Central memory CD8-positive, alpha-beta T cell (primary cell): Measurements from ENCODE around the gene MACROD2.

Experiments used
- ATAC-seq: fragments of 150-1000 bp; cut with Tn5 transposase; replicated peaks from 2 replicates; pipeline ENCODE4 v1.10.0; 2022; ENCODE audit warnings: mild to moderate bottlenecking, moderate FRiP score, moderate number of reproducible peaks; ENCODE audit not compliant: poor library complexity, severe bottlenecking; ENCODE audit errors: extremely low read depth
- DNase-seq, 2 donors: peaks; one replicate each; pipeline ENCODE4 v3.0.0; 2021; ENCODE audit warnings: low spot score in 2 of 2
- H3K27ac Mint-ChIP-seq: one replicate; pipeline ENCODE4 v1.8.0; 2022; ENCODE audit warnings: low read depth, mild to moderate bottlenecking, moderate library complexity, mixed read lengths
- H3K27me3 Mint-ChIP-seq: one replicate; pipeline ENCODE4 v1.8.0; 2022; ENCODE audit warnings: mixed read lengths
- H3K36me3 Mint-ChIP-seq: one replicate; pipeline ENCODE4 v1.8.0; 2022; ENCODE audit warnings: mild to moderate bottlenecking, moderate library complexity, mixed read lengths; ENCODE audit not compliant: insufficient read depth
- H3K4me1 Mint-ChIP-seq: one replicate; pipeline ENCODE4 v1.8.0; 2022; ENCODE audit warnings: mixed read lengths
- H3K4me3 Mint-ChIP-seq: one replicate; pipeline ENCODE4 v1.8.0; 2022; ENCODE audit warnings: mild to moderate bottlenecking, moderate library complexity, mixed read lengths
- H3K9me3 Mint-ChIP-seq: one replicate; pipeline ENCODE4 v1.8.0; 2022; ENCODE audit warnings: mixed read lengths

Gene MACROD2

GRCh38 chr20:15222502-15223330 is 1227.4 kb downstream of the MACROD2 start:
- Mint-ChIP-seq H3K27me3 (no peaks in the 10 kb centered on the region), H3K4me1 (no peaks in the 10 kb centered on the region), H3K9me3 (peaks cover 20% of the 10 kb centered on the region), H3K36me3 (no peaks in the 10 kb centered on the region), H3K4me3 (no peak overlapping the region), H3K27ac (no peak overlapping the region)
- no peak for DNase-seq
- no peak for ATAC-seq

- Mint-ChIP-seq H3K27ac (no peak overlapping the region), H3K9me3 (peaks cover 14% of the 10 kb centered on the region), H3K36me3 (no peaks in the 10 kb centered on the region), H3K27me3 (no peaks in the 10 kb centered on the region), H3K4me3 (no peak overlapping the region), H3K4me1 (no peaks in the 10 kb centered on the region)
- ATAC-seq, result no peak
- no peak for DNase-seq
These were observed 1228.9 kb downstream of the MACROD2 start for GRCh38 chr20:15224199-15224598.

- H3K9me3 Mint-ChIP-seq, result peaks cover 20% of the 10 kb centered on the region
- no peak for DNase-seq
- no peak overlapping the region for H3K27ac Mint-ChIP-seq
- no peak overlapping the region for H3K4me3 Mint-ChIP-seq
- H3K36me3 Mint-ChIP-seq, result no peaks in the 10 kb centered on the region
- no peaks in the 10 kb centered on the region for H3K4me1 Mint-ChIP-seq
- H3K27me3 Mint-ChIP-seq, result no peaks in the 10 kb centered on the region
- no peak for ATAC-seq
These were observed 1231.8 kb downstream of the MACROD2 start for GRCh38 chr20:15227102-15227501.

GRCh38 chr20:15232243-15232642 is 1236.9 kb downstream of the MACROD2 start:
- Mint-ChIP-seq H3K27me3 (no peaks in the 10 kb centered on the region), H3K27ac (no peak overlapping the region), H3K4me1 (no peaks in the 10 kb centered on the region), H3K9me3 (peaks cover 14% of the 10 kb centered on the region), H3K36me3 (no peaks in the 10 kb centered on the region), H3K4me3 (no peak overlapping the region)
- ATAC-seq, result no peak
- no peak for DNase-seq

DNA sequence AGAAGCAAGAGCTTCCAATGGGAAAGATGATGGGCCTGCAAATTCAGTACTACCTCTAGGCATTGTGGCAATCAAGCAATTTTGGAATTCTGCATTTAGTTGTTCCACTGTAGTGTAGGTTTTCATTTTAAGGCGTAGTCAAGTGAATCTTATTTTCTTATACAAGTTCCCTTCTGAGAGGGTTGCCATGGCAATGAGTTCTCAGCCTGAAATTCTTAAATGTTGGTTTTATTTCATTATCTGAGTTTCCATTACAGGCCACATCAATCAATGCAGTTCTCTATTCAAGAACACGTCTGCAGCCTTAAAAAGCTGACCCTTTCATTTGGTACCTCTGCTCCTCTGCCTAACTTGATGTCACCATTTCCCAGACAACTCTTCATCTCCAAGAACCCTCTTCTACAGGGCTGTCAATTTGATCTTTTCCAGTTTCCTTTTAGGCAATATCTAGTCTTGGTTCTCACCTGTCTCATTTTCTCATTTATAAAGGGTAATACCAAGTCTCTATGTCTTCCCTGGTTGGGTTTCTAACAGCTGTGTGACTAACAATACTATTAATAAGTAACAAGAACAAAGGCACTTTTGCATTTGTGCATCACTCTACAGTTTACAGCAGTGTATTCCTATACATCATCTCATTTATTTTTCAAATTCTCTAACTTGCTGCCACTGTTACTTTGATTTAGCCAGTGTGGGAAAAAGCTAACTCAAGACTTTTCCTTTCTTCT is 1240.3 kb downstream of the MACROD2 start:
- no peak overlapping the region for H3K27ac Mint-ChIP-seq
- no peak for ATAC-seq
- H3K9me3 Mint-ChIP-seq, result peaks cover 7% of the 10 kb centered on the region
- H3K27me3 Mint-ChIP-seq, result no peaks in the 10 kb centered on the region
- no peak overlapping the region for H3K4me3 Mint-ChIP-seq
- no peaks in the 10 kb centered on the region for H3K4me1 Mint-ChIP-seq
- no peak for DNase-seq
- peaks cover 2% of the 10 kb centered on the region for H3K36me3 Mint-ChIP-seq

DNA sequence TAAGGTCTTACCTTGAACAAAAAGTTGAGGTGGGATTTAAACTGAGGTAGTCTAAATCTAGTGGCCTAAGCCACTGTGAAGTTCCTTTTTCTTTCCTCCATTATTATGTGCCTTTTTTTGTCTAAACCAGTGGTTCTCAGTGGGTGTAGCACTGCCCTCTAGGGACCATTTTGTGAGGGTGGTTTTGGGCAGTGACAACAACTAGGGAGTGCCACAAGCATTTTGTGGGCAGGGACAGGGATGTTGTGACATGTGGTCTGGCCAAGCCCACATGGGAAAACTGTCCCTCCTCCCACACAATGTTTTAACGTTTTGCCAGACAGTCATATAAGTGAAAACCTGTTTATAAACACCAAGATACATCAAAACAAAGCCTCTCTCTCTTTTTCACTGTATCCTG is 1241.5 kb downstream of the MACROD2 start:
- H3K36me3 Mint-ChIP-seq, result peaks cover 2% of the 10 kb centered on the region
- H3K27ac Mint-ChIP-seq, result no peak overlapping the region
- H3K27me3 Mint-ChIP-seq, result no peaks in the 10 kb centered on the region
- DNase-seq, result no peak
- no peaks in the 10 kb centered on the region for H3K4me1 Mint-ChIP-seq
- no peak for ATAC-seq
- peaks cover 7% of the 10 kb centered on the region for H3K9me3 Mint-ChIP-seq
- no peak overlapping the region for H3K4me3 Mint-ChIP-seq

- H3K4me1 Mint-ChIP-seq, result no peaks in the 10 kb centered on the region
- H3K27me3 Mint-ChIP-seq, result no peaks in the 10 kb centered on the region
- no peak overlapping the region for H3K27ac Mint-ChIP-seq
- ATAC-seq, result no peak
- peaks cover 7% of the 10 kb centered on the region for H3K9me3 Mint-ChIP-seq
- H3K36me3 Mint-ChIP-seq, result peaks cover 2% of the 10 kb centered on the region
- no peak for DNase-seq
- H3K4me3 Mint-ChIP-seq, result no peak overlapping the region
These were observed 1244.4 kb downstream of the MACROD2 start for GRCh38 chr20:15239542-15240206.

DNA sequence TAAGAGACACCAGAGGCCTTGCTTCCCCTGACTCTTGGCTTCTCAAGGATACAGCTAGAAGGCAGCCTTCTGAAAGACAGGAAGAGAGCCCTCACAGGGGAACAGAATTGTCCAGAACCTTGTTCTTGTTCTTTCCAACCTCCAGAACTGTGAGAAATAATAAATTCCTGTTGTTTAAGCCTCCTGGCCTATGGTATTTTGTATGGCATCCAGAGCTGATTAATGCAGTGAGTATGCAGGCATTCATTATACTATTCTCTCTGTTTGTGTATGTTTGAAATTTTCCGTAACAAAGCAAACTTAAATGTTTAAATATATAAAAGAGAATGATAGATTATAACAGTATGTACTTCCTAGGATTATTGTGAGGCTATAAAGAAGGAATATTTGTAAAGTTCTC is 1245.5 kb downstream of the MACROD2 start:
- H3K4me3 Mint-ChIP-seq, result no peak overlapping the region
- peaks cover 3% of the 10 kb centered on the region for H3K36me3 Mint-ChIP-seq
- H3K9me3 Mint-ChIP-seq, result peaks cover 4% of the 10 kb centered on the region
- ATAC-seq (no peak), DNase-seq (no peak)
- H3K4me1 Mint-ChIP-seq, result no peaks in the 10 kb centered on the region
- H3K27ac Mint-ChIP-seq, result no peak overlapping the region
- no peaks in the 10 kb centered on the region for H3K27me3 Mint-ChIP-seq

DNA sequence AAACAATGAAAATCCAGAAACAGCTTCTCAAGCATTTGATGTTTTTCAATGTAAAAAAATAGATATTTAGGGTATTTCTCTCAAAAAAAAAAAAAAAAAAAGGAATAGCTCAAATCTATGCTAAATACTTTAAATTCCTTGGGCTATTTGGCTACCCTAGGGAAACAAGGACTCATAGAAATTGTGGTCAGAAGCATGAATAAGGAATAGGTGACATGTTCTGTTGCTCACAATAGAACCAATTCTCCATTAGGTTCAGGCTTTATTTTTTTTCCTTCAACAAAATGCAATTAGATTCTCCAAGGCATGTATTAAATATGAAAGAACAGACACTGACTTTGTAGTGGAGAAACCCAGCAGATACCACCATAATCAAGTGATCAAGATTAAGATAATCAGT is 1246.4 kb downstream of the MACROD2 start:
- Mint-ChIP-seq H3K27ac (no peak overlapping the region), H3K4me1 (no peaks in the 10 kb centered on the region), H3K4me3 (no peak overlapping the region), H3K27me3 (no peaks in the 10 kb centered on the region), H3K9me3 (no peaks in the 10 kb centered on the region), H3K36me3 (peaks cover 4% of the 10 kb centered on the region)
- ATAC-seq (no peak), DNase-seq (no peak)

DNA sequence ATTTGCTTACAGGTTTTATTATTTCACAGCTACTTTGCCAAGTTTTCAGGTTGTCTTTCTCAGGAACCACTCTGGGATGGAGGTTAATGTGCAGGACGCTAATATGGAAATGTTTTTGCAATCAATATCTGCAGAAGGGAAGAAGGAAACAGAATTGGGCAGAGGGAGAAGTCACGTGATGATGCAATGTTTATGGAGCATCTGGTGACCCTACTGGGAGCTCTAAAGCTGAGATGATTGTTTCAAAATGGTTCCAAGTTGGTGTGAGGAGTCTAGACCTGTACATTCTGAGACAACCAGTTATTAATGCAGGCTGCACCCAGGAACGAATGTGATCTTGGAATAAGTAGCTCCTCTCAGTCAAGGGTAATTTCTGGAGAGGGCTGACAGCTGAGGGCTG is 1247.5 kb downstream of the MACROD2 start:
- H3K4me1 Mint-ChIP-seq, result no peaks in the 10 kb centered on the region
- no peak overlapping the region for H3K27ac Mint-ChIP-seq

DNA sequence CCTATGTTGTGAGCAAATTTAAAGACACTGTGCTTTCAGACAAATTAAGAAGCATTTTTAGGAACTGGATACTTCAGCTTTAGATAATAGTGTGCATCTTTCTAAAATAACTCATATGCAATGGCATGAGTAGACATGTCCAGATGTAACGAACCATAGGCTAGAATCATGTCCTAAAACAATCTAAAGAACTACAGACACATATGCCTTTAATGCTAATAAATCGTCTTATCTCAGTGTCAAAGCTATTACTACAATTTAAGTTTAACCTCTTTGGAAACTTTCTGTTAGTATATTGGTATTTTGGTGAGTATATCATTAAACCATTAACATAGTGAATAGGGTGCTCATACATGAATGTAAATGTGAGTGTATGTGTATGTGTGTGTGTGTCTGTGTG is 1250.6 kb downstream of the MACROD2 start:
- Mint-ChIP-seq H3K4me3 (no peak overlapping the region), H3K9me3 (peaks cover 10% of the 10 kb centered on the region), H3K27me3 (no peaks in the 10 kb centered on the region), H3K36me3 (peaks cover 4% of the 10 kb centered on the region), H3K4me1 (no peaks in the 10 kb centered on the region), H3K27ac (no peak overlapping the region)
- no peak for DNase-seq
- ATAC-seq, result no peak

More for the DNA sequence above, 1247.5 kb downstream of the MACROD2 start:
- Mint-ChIP-seq H3K36me3 (peaks cover 6% of the 10 kb centered on the region), H3K4me3 (no peak overlapping the region), H3K9me3 (no peaks in the 10 kb centered on the region), H3K27me3 (no peaks in the 10 kb centered on the region)
- ATAC-seq (no peak), DNase-seq (no peak)

GRCh38 chr20:15248618-15249395 is 1253.5 kb downstream of the MACROD2 start:
- no peaks in the 10 kb centered on the region for H3K4me1 Mint-ChIP-seq
- peaks cover 4% of the 10 kb centered on the region for H3K36me3 Mint-ChIP-seq
- H3K27me3 Mint-ChIP-seq, result no peaks in the 10 kb centered on the region
- no peak overlapping the region for H3K4me3 Mint-ChIP-seq
- ATAC-seq (no peak), DNase-seq (no peak)
- peaks cover 10% of the 10 kb centered on the region for H3K9me3 Mint-ChIP-seq
- H3K27ac Mint-ChIP-seq, result no peak overlapping the region
